Left lung (tissue), 10 donors: ENCODE data around the gene ATP1B1. TPM values are rescaled to one million over a fixed set of nuclear protein-coding genes. Genes with fewer than 3 reads are reported as not detected.

Source experiments
- ATAC-seq: fragments of 200-7000 bp; cut with Tn5 transposase; one replicate; pipeline ENCODE4 v1.9.1; 2020; ENCODE audit warnings: moderate library complexity
- DNase-seq, 4 donors: peaks; one replicate each; pipeline ENCODE4 v3.0.0-alpha.2; 2013 to 2020
- H3K27ac ChIP-seq, 2 donors: fragments of 200-600 bp; sonication (generic) in 1 of 2; one replicate each; pipeline versions ENCODE4 v1.5.0 to v1.8.0; 2020 to 2021
- H3K27me3 ChIP-seq, 2 donors: fragments of 200-600 bp; sonication (generic) in 1 of 2; one replicate each; pipeline versions ENCODE4 v1.5.0 to v1.8.0; 2020 to 2021
- H3K36me3 ChIP-seq, 2 donors: fragments of 200-600 bp; sonication (generic) in 1 of 2; one replicate each; pipeline versions ENCODE4 v1.5.0 to v1.8.0; 2020 to 2021
- H3K4me1 ChIP-seq, 2 donors: fragments of 200-600 bp; one replicate each; pipeline ENCODE4 v1.8.0; 2021
- H3K4me3 ChIP-seq, 2 donors: fragments of 200-600 bp; sonication (generic) in 1 of 2; one replicate each; pipeline versions ENCODE4 v1.5.0 to v1.8.0; 2020 to 2021; ENCODE audit warnings: mild to moderate bottlenecking in 1 of 2
- H3K9me3 ChIP-seq, 2 donors: fragments of 200-600 bp; sonication (generic) in 1 of 2; one replicate each; pipeline versions ENCODE4 v1.5.0 to v1.8.0; 2020 to 2021
- CTCF ChIP-seq, 2 donors: fragments of 200-600 bp; sonication (generic) in 1 of 2; IDR thresholded peaks; one replicate each; pipeline versions ENCODE4 v1.5.0 to v1.8.0; 2021; ENCODE audit warnings: antibody characterized with exemption in 2 of 2
- intact Hi-C, 2 donors: fragments of 100-400 bp; cut with DNase I; formaldehyde crosslinking; loops; one replicate each; pipeline versions ENCODE4 v1.11.2 to v1.14.2; 2022
- polyA plus RNA-seq, 6 donors: library from polyadenylated mRNA; unstranded; fragments of 120-200 nt; gene quantifications; one replicate each; pipeline ENCODE4 v1.2.1, GENCODE V29; 2013; ENCODE audit not compliant: insufficient read length in 6 of 6
- total RNA-seq, 2 donors: library from RNA; stranded (reverse); fragmentation: NEBNext Ultra II Directional; extraction: Animal tissue kit (Norgen Biotek cat#: 25700); gene quantifications; one replicate each; pipeline ENCODE4 v1.2.1, GENCODE V29; 2021
- donor health status: DM: no; HTN: yes; CAD: no.
- donor health status: DM: no; HTN: no; CAD: no.

ATP1B1 gene
- total and polyA plus RNA-seq, 8 donors = 128 to 295 (median 165) TPM

GRCh38 chr1:169117599-169117998 is 11.1 kb downstream of the ATP1B1 start:
- no peak for DNase-seq
- TF ChIP-seq CTCF (IDR thresholded peaks at IDR 0.05) = no peak
- Histone ChIP-seq H3K4me1 (peaks cover 15 to 32% of the 10 kb centered on the region in 2 donors), H3K4me3 (no peak overlapping the region), H3K27ac (no peak overlapping the region), H3K36me3 (peaks cover 0 to 10% of the 10 kb centered on the region in 2 donors), H3K9me3 (no peaks in the 10 kb centered on the region), H3K27me3 (no peaks in the 10 kb centered on the region)
- intact Hi-C loops = no loop called here
- no peak for ATAC-seq

- peaks cover 0 to 10% of the 10 kb centered on the region in 2 donors for H3K36me3 ChIP-seq
- intact Hi-C loops = no loop called here
- TF ChIP-seq CTCF (IDR thresholded peaks at IDR 0.05) = no peak
Observed at GRCh38 chr1:169118227-169118626, 11.7 kb downstream of the ATP1B1 start.

DNA sequence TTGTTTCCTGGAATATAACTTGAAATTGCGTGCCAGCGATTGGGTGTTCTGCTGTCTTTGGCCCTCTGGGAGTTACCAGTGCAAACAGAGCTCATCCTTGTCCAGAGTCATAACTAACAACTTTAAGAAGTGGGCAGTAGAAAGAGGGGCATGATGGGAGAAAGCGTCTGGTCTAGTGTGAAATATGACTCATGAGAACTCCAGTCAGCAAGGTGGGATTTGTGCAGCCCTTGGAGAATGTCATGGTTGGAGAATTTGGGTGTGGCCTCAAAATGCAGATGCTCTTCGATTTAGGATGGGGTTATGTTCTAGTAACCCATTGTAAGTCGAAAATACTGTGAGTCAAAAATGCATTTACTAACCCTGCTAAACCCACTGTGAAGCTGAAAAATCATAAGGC is 12.9 kb downstream of the ATP1B1 start:
- no peak for TF ChIP-seq CTCF (IDR thresholded peaks at IDR 0.05)
- Histone ChIP-seq H3K27ac (no peak overlapping the region), H3K36me3 (no peaks in the 10 kb centered on the region), H3K27me3 (no peaks in the 10 kb centered on the region), H3K4me1 (peaks cover 10 to 25% of the 10 kb centered on the region in 2 donors), H3K9me3 (no peaks in the 10 kb centered on the region), H3K4me3 (no peak overlapping the region)
- ATAC-seq (no peak), DNase-seq (no peak)
- intact Hi-C loops = no loop called here

More at GRCh38 chr1:169118227-169118626, 11.7 kb downstream of the ATP1B1 start:
- no peak for DNase-seq
- Histone ChIP-seq H3K27me3 (no peaks in the 10 kb centered on the region), H3K9me3 (no peaks in the 10 kb centered on the region), H3K27ac (no peak overlapping the region), H3K4me3 (no peak overlapping the region), H3K4me1 (peaks cover 15 to 26% of the 10 kb centered on the region in 2 donors)
- ATAC-seq = no peak

- TF ChIP-seq CTCF (IDR thresholded peaks at IDR 0.05) = no peak
- Histone ChIP-seq H3K9me3 (no peaks in the 10 kb centered on the region), H3K36me3 (peaks cover 0 to 3% of the 10 kb centered on the region in 2 donors), H3K4me1 (peaks cover 10 to 25% of the 10 kb centered on the region in 2 donors), H3K4me3 (no peak overlapping the region), H3K27ac (no peak overlapping the region), H3K27me3 (no peaks in the 10 kb centered on the region)
- intact Hi-C loops = no loop called here
- ATAC-seq = no peak
- no peak for DNase-seq
Observed at GRCh38 chr1:169120066-169120465, 13.6 kb downstream of the ATP1B1 start.

DNA sequence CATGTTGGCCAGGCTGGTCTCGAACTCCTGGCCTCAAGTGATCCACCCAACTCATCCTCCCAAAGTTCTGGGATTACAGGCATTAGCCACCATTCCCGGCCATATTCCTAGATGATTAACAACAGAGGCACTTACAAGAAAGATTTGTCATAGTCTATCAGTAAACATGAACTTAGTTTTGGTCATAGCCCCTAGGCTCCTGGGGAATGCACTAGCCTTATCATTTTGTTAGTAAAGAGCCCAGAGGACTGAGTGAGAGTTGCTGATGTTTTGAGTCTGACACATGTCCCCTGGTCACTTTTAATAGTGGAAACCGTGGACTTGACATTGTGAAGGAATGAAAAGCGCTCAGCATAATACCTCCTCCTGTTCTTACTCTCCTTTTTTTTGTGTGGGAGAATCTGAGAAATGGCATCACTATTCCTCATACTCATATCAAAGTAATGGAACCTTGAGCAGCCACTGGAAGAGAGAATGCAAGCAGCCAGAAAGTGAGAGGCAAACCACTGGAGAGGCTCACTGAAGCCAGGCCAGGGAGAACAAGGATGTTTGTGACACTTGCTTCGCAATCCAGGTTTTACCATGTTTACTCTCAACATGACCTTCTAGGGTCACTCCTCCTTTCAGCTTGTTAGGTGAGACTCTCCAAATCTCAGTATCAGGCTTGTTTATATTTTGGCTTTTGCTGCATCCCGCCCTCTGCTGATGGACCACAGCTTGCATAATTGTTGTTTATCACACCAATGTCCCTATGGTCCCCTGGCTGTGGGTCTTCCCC is 14.8 kb downstream of the ATP1B1 start:
- Histone ChIP-seq H3K4me3 (no peak overlapping the region), H3K27ac (no peak overlapping the region), H3K4me1 (peaks cover 0 to 13% of the 10 kb centered on the region in 2 donors), H3K9me3 (no peaks in the 10 kb centered on the region), H3K27me3 (no peaks in the 10 kb centered on the region), H3K36me3 (peaks cover 0 to 11% of the 10 kb centered on the region in 2 donors)
- ATAC-seq (no peak), DNase-seq (no peak)
- no peak for TF ChIP-seq CTCF (IDR thresholded peaks at IDR 0.05)
- intact Hi-C loops = no loop called here
